Right lobe of liver (tissue), 4 donors: Measurements from ENCODE around the gene NYNRIN.

Experiments used
- CTCF ChIP-seq, 4 donors: fragments of 200-600 bp in 3 of 4; fragments of 450-650 bp in 1 of 4; IDR thresholded peaks; one replicate each; pipeline versions ENCODE4 v1.5.1 to v1.8.0; 2016 to 2022; ENCODE audit warnings: antibody characterized with exemption in 4 of 4, mild to moderate bottlenecking in 2 of 4
- POLR2A ChIP-seq: fragments of 450-650 bp; IDR thresholded peaks from one replicate; pipeline ENCODE4 v1.6.1; 2017; ENCODE audit warnings: antibody characterized with exemption, mild to moderate bottlenecking
- donor health status: DM: no; HTN: no; CAD: no.
- donor health status: DM: no; HTN: no; CAD: no.
- donor health status: DM: no; HTN: yes; CAD: no.

GRCh38 chr14:24427537-24428508, 29.0 kb downstream of the NYNRIN start:
- TF ChIP-seq CTCF (IDR thresholded peaks at IDR 0.05), result no peak
- no peak for TF ChIP-seq POLR2A
